GM12873 (cell line): ENCODE data around the gene CDK6.

Experiments
- CTCF ChIP-seq: IDR thresholded peaks from 2 replicates; pipeline ENCODE4 v1.5.1; 2012; ENCODE audit warnings: low read depth, mild to moderate bottlenecking, moderate library complexity, low read length, control low read depth; ENCODE audit not compliant: insufficient read depth; ENCODE audit errors: missing control alignments

Gene CDK6

GRCh38 chr7:92636018-92636560 is 200.3 kb downstream of the CDK6 start:
- TF ChIP-seq CTCF = no peak

- no peak for TF ChIP-seq CTCF
Observed at GRCh38 chr7:92635538-92635937, 200.8 kb downstream of the CDK6 start.

- TF ChIP-seq CTCF = no peak
Observed at GRCh38 chr7:92634924-92635519, 201.4 kb downstream of the CDK6 start.

- no peak for TF ChIP-seq CTCF
Observed at GRCh38 chr7:92634205-92634604, 202.2 kb downstream of the CDK6 start.

- TF ChIP-seq CTCF = no peak
Observed at GRCh38 chr7:92633211-92633906, 203.0 kb downstream of the CDK6 start.

- TF ChIP-seq CTCF = no peak
Observed at GRCh38 chr7:92632791-92633190, 203.6 kb downstream of the CDK6 start.

GRCh38 chr7:92631850-92632487 is 204.4 kb downstream of the CDK6 start:
- TF ChIP-seq CTCF = no peak
